Activated CD8-positive, alpha-beta T cell treated with anti-CD3 and anti-CD28 coated beads for 36 hours (primary cell): ENCODE measurements around the gene NUP54. TPM values are rescaled to one million over a fixed set of nuclear protein-coding genes. Genes with fewer than 3 reads are reported as not detected.

ENCODE experiments used
- ATAC-seq: fragments of 200-7000 bp; cut with Tn5 transposase; one replicate; pipeline ENCODE4 v1.10.0; 2021; ENCODE audit warnings: mild to moderate bottlenecking, moderate library complexity
- CTCF ChIA-PET: fragments of 350-600 bp; sonication (Branson Sonifier 250); formaldehyde crosslinking; loops from one replicate; lab custom pipeline; 2021; ENCODE audit warnings: antibody characterized with exemption; lab: Charles Lee
- POLR2A ChIA-PET: fragments of 350-600 bp; sonication (Branson Sonifier 250); formaldehyde crosslinking; loops from one replicate; lab custom pipeline; 2021; ENCODE audit warnings: antibody characterized with exemption; lab: Charles Lee
- DNase-seq: peaks from one replicate; pipeline ENCODE4 v3.0.0-alpha.2; 2020
- H3K27ac Mint-ChIP-seq: one replicate; pipeline ENCODE4 v1.8.0; 2021; ENCODE audit warnings: mild to moderate bottlenecking, mixed read lengths
- H3K27me3 Mint-ChIP-seq: one replicate; pipeline ENCODE4 v1.8.0; 2021; ENCODE audit warnings: mixed read lengths
- H3K36me3 Mint-ChIP-seq: one replicate; pipeline ENCODE4 v1.8.0; 2021; ENCODE audit warnings: low read depth, mixed read lengths
- H3K4me1 Mint-ChIP-seq: one replicate; pipeline ENCODE4 v1.8.0; 2021; ENCODE audit warnings: low read depth, mixed read lengths
- H3K4me3 Mint-ChIP-seq: one replicate; pipeline ENCODE4 v1.8.0; 2021; ENCODE audit warnings: mild to moderate bottlenecking, moderate library complexity, mixed read lengths
- H3K9me3 Mint-ChIP-seq: one replicate; pipeline ENCODE4 v1.8.0; 2021; ENCODE audit warnings: mixed read lengths
- CTCF ChIP-seq: fragments of 200-600 bp; IDR thresholded peaks from one replicate; pipeline ENCODE4 v1.8.0; 2022; ENCODE audit warnings: antibody characterized with exemption, mild to moderate bottlenecking
- intact Hi-C: fragments of 100-400 bp; cut with micrococcal nuclease; formaldehyde crosslinking; loops from one replicate; pipeline ENCODE4 v1.10.0; 2022
- total RNA-seq, 2 experiments: library from RNA; stranded (reverse); gene quantifications; one replicate each; pipeline ENCODE4 v1.2.3, GENCODE V29; 2021

NUP54 gene
- total RNA-seq, 2 experiments from 2014 or later: 61.7 to 61.9 TPM

- ChIA-PET POLR2A (no interaction called here), CTCF (interaction anchor here (1.2 to 1.5 kb wide), 2 partner anchors 103 to 203 kb away, joined by 3 to 4 read pairs; no protein-coding TSS in a partner anchor)
- DNase-seq: no peak
- TF ChIP-seq CTCF: no peak
- ATAC-seq: no peak
- no peak overlapping the region for H3K4me3 Mint-ChIP-seq
- intact Hi-C loops: no loop called here
- peaks cover 6% of the 10 kb centered on the region for H3K36me3 Mint-ChIP-seq
- H3K4me1 Mint-ChIP-seq: no peaks in the 10 kb centered on the region
- H3K27me3 Mint-ChIP-seq: no peaks in the 10 kb centered on the region
- no peaks in the 10 kb centered on the region for H3K9me3 Mint-ChIP-seq
- no peak overlapping the region for H3K27ac Mint-ChIP-seq
Observed at GRCh38 chr4:76175336-76175735, 27.1 kb upstream of the NUP54 start.

GRCh38 chr4:76174216-76174615, 26.0 kb upstream of the NUP54 start:
- POLR2A ChIA-PET: no interaction called here
- H3K4me3 Mint-ChIP-seq: no peak overlapping the region
- ATAC-seq: no peak
- CTCF ChIA-PET: interaction anchor here (0.8 to 1.0 kb wide), 2 partner anchors 25 to 63 kb away, joined by 3 read pairs; no protein-coding TSS in a partner anchor
- no peaks in the 10 kb centered on the region for H3K9me3 Mint-ChIP-seq
- TF ChIP-seq CTCF: no peak
- intact Hi-C loops: no loop called here
- no peak overlapping the region for H3K27ac Mint-ChIP-seq
- no peak for DNase-seq
- no peaks in the 10 kb centered on the region for H3K4me1 Mint-ChIP-seq
- H3K27me3 Mint-ChIP-seq: no peaks in the 10 kb centered on the region
- H3K36me3 Mint-ChIP-seq: peaks cover 6% of the 10 kb centered on the region

- DNase-seq (no peak), ATAC-seq (no peak)
- ChIA-PET POLR2A (interaction anchor here (0.6 kb wide), 1 partner anchor 79 kb away, joined by 3 read pairs; no protein-coding TSS in a partner anchor), CTCF (interaction anchor here (4.1 kb wide), 1 partner anchor 12 kb away, joined by 34 read pairs; no protein-coding TSS in a partner anchor)
- Mint-ChIP-seq H3K4me1 (no peaks in the 10 kb centered on the region), H3K36me3 (peaks cover 1% of the 10 kb centered on the region), H3K4me3 (no peak overlapping the region), H3K27ac (no peak overlapping the region), H3K9me3 (no peaks in the 10 kb centered on the region), H3K27me3 (no peaks in the 10 kb centered on the region)
- TF ChIP-seq CTCF: no peak
- intact Hi-C loops: no loop called here
Observed at GRCh38 chr4:76168688-76169087, 20.5 kb upstream of the NUP54 start.

GRCh38 chr4:76166480-76166879, 18.3 kb upstream of the NUP54 start:
- H3K4me3 Mint-ChIP-seq: no peak overlapping the region
- no peak for TF ChIP-seq CTCF
- H3K27ac Mint-ChIP-seq: no peak overlapping the region
- H3K36me3 Mint-ChIP-seq: peaks cover 2% of the 10 kb centered on the region
- ChIA-PET CTCF (interaction anchor here (1.3 to 1.8 kb wide), 2 partner anchors 13 to 212 kb away, joined by 4 to 8 read pairs; no protein-coding TSS in a partner anchor), POLR2A (no interaction called here)
- no peaks in the 10 kb centered on the region for H3K4me1 Mint-ChIP-seq
- intact Hi-C loops: no loop called here
- no peaks in the 10 kb centered on the region for H3K9me3 Mint-ChIP-seq
- no peaks in the 10 kb centered on the region for H3K27me3 Mint-ChIP-seq
- ATAC-seq: no peak
- DNase-seq: no peak

GRCh38 chr4:76160355-76160754, 12.2 kb upstream of the NUP54 start:
- Mint-ChIP-seq H3K4me1 (no peaks in the 10 kb centered on the region), H3K27me3 (no peaks in the 10 kb centered on the region), H3K36me3 (peaks cover 2% of the 10 kb centered on the region), H3K9me3 (no peaks in the 10 kb centered on the region), H3K27ac (no peak overlapping the region), H3K4me3 (no peak overlapping the region)
- ChIA-PET POLR2A (no interaction called here), CTCF (interaction anchor here (1.0 kb wide), 1 partner anchor 20 kb away, joined by 3 read pairs; no protein-coding TSS in a partner anchor)
- intact Hi-C loops: no loop called here
- no peak for DNase-seq
- no peak for TF ChIP-seq CTCF
- ATAC-seq: no peak
